ENCODE data around the gene PGP.

Gene PGP

GRCh38 chr16:2236337-2237101, 21.9 kb upstream of the PGP start, which contains the start of gene DNASE1L2:
DNASE1L2 (plus strand) TSS chr16:2236444; CDS start chr16:2236817, 373 bp downstream.
- DNase-seq, result peak; percentile 64

GRCh38 chr16:2235695-2236336, 21.2 kb upstream of the PGP start:
- DNase-seq, result no peak

- DNase-seq, result no peak
These were observed 20.6 kb upstream of the PGP start for GRCh38 chr16:2235234-2235651.

- DNase-seq, result no peak
These were observed 20.2 kb upstream of the PGP start for GRCh38 chr16:2234813-2235170.

- DNase-seq, result no peak
These were observed 19.5 kb upstream of the PGP start for GRCh38 chr16:2233872-2234812.

- DNase-seq, result no peak
These were observed 18.6 kb upstream of the PGP start for GRCh38 chr16:2233046-2233775.

- no peak for DNase-seq
These were observed 17.7 kb upstream of the PGP start for GRCh38 chr16:2232094-2232990.

GRCh38 chr16:2231016-2231931, 16.6 kb upstream of the PGP start:
- DNase-seq, result no peak

GRCh38 chr16:2230376-2230775, 15.7 kb upstream of the PGP start:
- no peak for DNase-seq

- DNase-seq, result no peak
These were observed 15.1 kb upstream of the PGP start for GRCh38 chr16:2229632-2230250.

GRCh38 chr16:2229091-2229490, 14.5 kb upstream of the PGP start:
- no peak for DNase-seq

GRCh38 chr16:2228161-2228824, 13.7 kb upstream of the PGP start:
- no peak for DNase-seq

GRCh38 chr16:2226918-2227317, 12.3 kb upstream of the PGP start:
- no peak for DNase-seq

- no peak for DNase-seq
These were observed 11.7 kb upstream of the PGP start for GRCh38 chr16:2226245-2226793.

- no peak for DNase-seq
These were observed 9.4 kb upstream of the PGP start for GRCh38 chr16:2223942-2224486.

GRCh38 chr16:2223221-2223941, 8.7 kb upstream of the PGP start, which contains the start of gene E4F1:
E4F1 (plus strand) TSS chr16:2223591; CDS start chr16:2223614, 23 bp downstream.
- peak; percentile 99 for DNase-seq

- no peak for DNase-seq
These were observed 1.7 kb upstream of the PGP start for GRCh38 chr16:2216330-2216729.
